WTC11 (cell line): ENCODE data around the gene HELZ. TPM values are rescaled to one million over a fixed set of nuclear protein-coding genes. Genes with fewer than 3 reads are reported as not detected.

Source experiments
- ATAC-seq: fragments of 200-7000 bp; cut with Tn5 transposase; 2 replicates; pipeline ENCODE4 v1.10.0; 2021; ENCODE audit warnings: mild to moderate bottlenecking, moderate library complexity
- CTCF ChIA-PET: fragments of 300-600 bp; sonication (Branson Sonifier 250); formaldehyde crosslinking; loops from one replicate; lab custom pipeline; 2021; ENCODE audit warnings: antibody characterized with exemption; lab: Charles Lee
- POLR2A ChIA-PET: fragments of 350-600 bp; sonication (Branson Sonifier 250); formaldehyde crosslinking; loops from one replicate; lab custom pipeline; 2021; ENCODE audit warnings: antibody characterized with exemption; lab: Charles Lee
- DNase-seq: peaks from one replicate; pipeline ENCODE4 v3.0.0; 2021; ENCODE audit warnings: low spot score
- H3K27ac Mint-ChIP-seq: 2 replicates; pipeline ENCODE4 v1.8.0; 2021; ENCODE audit warnings: mixed read lengths
- H3K27me3 Mint-ChIP-seq: 2 replicates; pipeline ENCODE4 v1.8.0; 2021; ENCODE audit warnings: low read depth, mild to moderate bottlenecking, moderate library complexity, mixed read lengths
- H3K36me3 Mint-ChIP-seq: 2 replicates; pipeline ENCODE4 v1.8.0; 2021; ENCODE audit warnings: mixed read lengths
- H3K4me1 Mint-ChIP-seq: 2 replicates; pipeline ENCODE4 v1.8.0; 2022; ENCODE audit warnings: mixed read lengths
- H3K4me3 Mint-ChIP-seq: 2 replicates; pipeline ENCODE4 v1.8.0; 2021; ENCODE audit warnings: mild to moderate bottlenecking, moderate library complexity, mixed read lengths
- H3K9me3 Mint-ChIP-seq: 2 replicates; pipeline ENCODE4 v1.8.0; 2021; ENCODE audit warnings: mixed read lengths
- JUN ChIP-seq: sonication (generic); formaldehyde crosslinking; IDR thresholded peaks from 2 replicates; pipeline ENCODE4 v1.8.0; 2023; ENCODE audit warnings: mild to moderate bottlenecking, missing genetic modification reagents
- MXD4 ChIP-seq: fragments of 250-450 bp; sonication (Bioruptor Pico); IDR thresholded peaks from 2 replicates; pipeline ENCODE4 v1.8.0; 2021; ENCODE audit warnings: mild to moderate bottlenecking, moderate library complexity, borderline replicate concordance
- NFYB ChIP-seq: sonication (generic); formaldehyde crosslinking; conservative IDR thresholded peaks from 2 replicates; pipeline ENCODE4 v1.8.0; 2022; ENCODE audit warnings: low read depth, missing genetic modification reagents
- RELA ChIP-seq: sonication (generic); formaldehyde crosslinking; IDR thresholded peaks from 2 replicates; pipeline ENCODE4 v1.8.1; 2022; ENCODE audit warnings: missing genetic modification reagents, mild to moderate bottlenecking, borderline replicate concordance
- TEAD1 ChIP-seq: sonication (generic); formaldehyde crosslinking; IDR thresholded peaks from 2 replicates; pipeline ENCODE4 v1.8.0; 2022; ENCODE audit warnings: mild to moderate bottlenecking, missing genetic modification reagents
- TEAD4 ChIP-seq: sonication (generic); formaldehyde crosslinking; IDR thresholded peaks from 2 replicates; pipeline ENCODE4 v1.8.0; 2022; ENCODE audit warnings: mild to moderate bottlenecking, missing genetic modification reagents
- ZNF219 ChIP-seq: sonication (generic); formaldehyde crosslinking; IDR thresholded peaks from 2 replicates; pipeline ENCODE4 v1.8.0; 2023; ENCODE audit warnings: missing genetic modification reagents, mild to moderate bottlenecking, borderline replicate concordance
- ZNF263 ChIP-seq: sonication (generic); formaldehyde crosslinking; IDR thresholded peaks from 2 replicates; pipeline ENCODE4 v1.8.1; 2022; ENCODE audit warnings: low read depth, mild to moderate bottlenecking, moderate library complexity, missing genetic modification reagents
- ZNF671 ChIP-seq: fragments of 250-450 bp; sonication (Bioruptor Pico); IDR thresholded peaks from 2 replicates; pipeline ENCODE4 v1.8.0; 2021; ENCODE audit warnings: mild to moderate bottlenecking
- total RNA-seq: library from RNA; stranded (reverse); gene quantifications from 3 replicates; pipeline ENCODE4 v1.2.3, GENCODE V29; 2021
- TF ChIP-seq, protein P1 (sequence below): sonication (generic); formaldehyde crosslinking; IDR thresholded peaks from 2 replicates; pipeline ENCODE4 v1.8.1; 2023; ENCODE audit warnings: mild to moderate bottlenecking, moderate library complexity, missing genetic modification reagents
- TF ChIP-seq, protein P2 (sequence below): sonication (generic); formaldehyde crosslinking; conservative IDR thresholded peaks from 2 replicates; pipeline ENCODE4 v1.8.1; 2022; ENCODE audit warnings: mild to moderate bottlenecking, missing genetic modification reagents
- TF ChIP-seq, protein P3 (sequence below): fragments of 200-600 bp; IDR thresholded peaks from 2 replicates; pipeline ENCODE4 v1.8.0; 2022; ENCODE audit warnings: antibody characterized with exemption
- TF ChIP-seq, protein P4 (sequence below): sonication (generic); formaldehyde crosslinking; IDR thresholded peaks from 2 replicates; pipeline ENCODE4 v1.8.1; 2022; ENCODE audit warnings: mild to moderate bottlenecking, missing genetic modification reagents, moderate library complexity, borderline replicate concordance
- TF ChIP-seq, protein P5 (sequence below): sonication (generic); formaldehyde crosslinking; IDR thresholded peaks from 2 replicates; pipeline ENCODE4 v1.8.0; 2022; ENCODE audit warnings: missing genetic modification reagents
- TF ChIP-seq, protein P6 (sequence below): sonication (generic); formaldehyde crosslinking; IDR thresholded peaks from 2 replicates; pipeline ENCODE4 v1.8.0; 2022; ENCODE audit warnings: mild to moderate bottlenecking, missing genetic modification reagents
- TF ChIP-seq, protein P7 (sequence below): sonication (generic); formaldehyde crosslinking; IDR thresholded peaks from 2 replicates; pipeline ENCODE4 v1.8.1; 2022; ENCODE audit warnings: mild to moderate bottlenecking, moderate library complexity, missing genetic modification reagents

Gene HELZ
- total RNA-seq, 1 experiment from 2014 or later, result 49.1 TPM

DNA sequence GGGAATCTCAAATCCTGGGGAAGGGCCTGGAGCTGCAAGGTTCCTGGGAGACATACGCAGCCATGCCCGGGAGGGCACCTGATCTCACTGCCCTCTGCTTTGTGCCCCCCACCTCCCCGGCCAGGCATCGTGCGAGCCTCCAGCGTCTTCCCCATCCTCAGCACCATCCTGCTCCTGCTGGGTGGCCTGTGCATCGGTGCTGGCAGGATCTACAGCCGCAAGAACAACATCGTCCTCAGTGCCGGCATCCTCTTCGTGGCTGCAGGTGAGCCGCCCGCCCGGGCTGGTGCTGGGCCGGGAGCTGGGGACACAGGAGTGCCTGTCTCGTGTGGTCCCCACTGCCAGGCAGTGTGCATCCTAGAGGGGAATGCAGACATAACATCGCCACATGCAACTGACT is 220.3 kb downstream of the HELZ start (continued):
- TF ChIP-seq, protein P1, sequence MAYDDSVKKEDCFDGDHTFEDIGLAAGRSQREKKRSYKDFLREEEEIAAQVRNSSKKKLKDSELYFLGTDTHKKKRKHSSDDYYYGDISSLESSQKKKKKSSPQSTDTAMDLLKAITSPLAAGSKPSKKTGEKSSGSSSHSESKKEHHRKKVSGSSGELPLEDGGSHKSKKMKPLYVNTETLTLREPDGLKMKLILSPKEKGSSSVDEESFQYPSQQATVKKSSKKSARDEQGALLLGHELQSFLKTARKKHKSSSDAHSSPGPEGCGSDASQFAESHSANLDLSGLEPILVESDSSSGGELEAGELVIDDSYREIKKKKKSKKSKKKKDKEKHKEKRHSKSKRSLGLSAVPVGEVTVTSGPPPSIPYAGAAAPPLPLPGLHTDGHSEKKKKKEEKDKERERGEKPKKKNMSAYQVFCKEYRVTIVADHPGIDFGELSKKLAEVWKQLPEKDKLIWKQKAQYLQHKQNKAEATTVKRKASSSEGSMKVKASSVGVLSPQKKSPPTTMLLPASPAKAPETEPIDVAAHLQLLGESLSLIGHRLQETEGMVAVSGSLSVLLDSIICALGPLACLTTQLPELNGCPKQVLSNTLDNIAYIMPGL (CRISPR knock-in tag), result no peak
- TF ChIP-seq JUN (CRISPR knock-in tag) (no peak), ZNF219 (CRISPR knock-in tag) (no peak), NFYB (CRISPR knock-in tag) (no peak), TEAD4 (no peak), TEAD1 (no peak)

DNA sequence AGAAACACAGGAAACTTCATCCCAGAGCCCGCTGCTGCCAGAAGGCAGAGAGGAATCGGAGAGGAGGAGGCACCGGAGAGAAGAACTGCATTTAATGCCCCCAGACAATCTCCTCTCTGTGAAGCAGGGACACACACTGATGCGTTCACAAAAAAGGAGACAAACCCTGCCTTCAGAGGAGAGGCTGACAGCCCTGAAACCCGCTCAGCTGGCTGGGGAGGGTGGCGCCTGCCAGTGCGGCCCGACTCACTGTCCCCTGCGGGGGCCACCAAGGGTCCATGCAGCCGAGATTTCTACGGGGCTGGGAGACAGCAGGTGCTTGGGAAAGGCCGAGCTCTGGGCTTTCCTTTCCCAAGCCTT is 222.6 kb downstream of the HELZ start:
- TF ChIP-seq RELA (no peak), MXD4 (CRISPR knock-in tag) (no peak), ZNF263 (CRISPR knock-in tag) (no peak), NFYB (CRISPR knock-in tag) (no peak)
- TF ChIP-seq, protein P2, sequence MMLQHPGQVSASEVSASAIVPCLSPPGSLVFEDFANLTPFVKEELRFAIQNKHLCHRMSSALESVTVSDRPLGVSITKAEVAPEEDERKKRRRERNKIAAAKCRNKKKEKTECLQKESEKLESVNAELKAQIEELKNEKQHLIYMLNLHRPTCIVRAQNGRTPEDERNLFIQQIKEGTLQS (CRISPR knock-in tag), result no peak
- TF ChIP-seq, protein P3, sequence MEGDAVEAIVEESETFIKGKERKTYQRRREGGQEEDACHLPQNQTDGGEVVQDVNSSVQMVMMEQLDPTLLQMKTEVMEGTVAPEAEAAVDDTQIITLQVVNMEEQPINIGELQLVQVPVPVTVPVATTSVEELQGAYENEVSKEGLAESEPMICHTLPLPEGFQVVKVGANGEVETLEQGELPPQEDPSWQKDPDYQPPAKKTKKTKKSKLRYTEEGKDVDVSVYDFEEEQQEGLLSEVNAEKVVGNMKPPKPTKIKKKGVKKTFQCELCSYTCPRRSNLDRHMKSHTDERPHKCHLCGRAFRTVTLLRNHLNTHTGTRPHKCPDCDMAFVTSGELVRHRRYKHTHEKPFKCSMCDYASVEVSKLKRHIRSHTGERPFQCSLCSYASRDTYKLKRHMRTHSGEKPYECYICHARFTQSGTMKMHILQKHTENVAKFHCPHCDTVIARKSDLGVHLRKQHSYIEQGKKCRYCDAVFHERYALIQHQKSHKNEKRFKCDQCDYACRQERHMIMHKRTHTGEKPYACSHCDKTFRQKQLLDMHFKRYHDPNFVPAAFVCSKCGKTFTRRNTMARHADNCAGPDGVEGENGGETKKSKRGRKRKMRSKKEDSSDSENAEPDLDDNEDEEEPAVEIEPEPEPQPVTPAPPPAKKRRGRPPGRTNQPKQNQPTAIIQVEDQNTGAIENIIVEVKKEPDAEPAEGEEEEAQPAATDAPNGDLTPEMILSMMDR, result no peak
- DNase-seq (no peak), ATAC-seq (no peak)
- no peaks in the 10 kb centered on the region for H3K36me3 Mint-ChIP-seq
- ChIA-PET POLR2A (no interaction called here), CTCF (interaction anchor here (0.6 kb wide), 1 partner anchor 676 kb away, joined by 3 read pairs; no protein-coding TSS in a partner anchor)
- peaks cover 4% of the 10 kb centered on the region for H3K4me1 Mint-ChIP-seq
- H3K27ac Mint-ChIP-seq, result no peak overlapping the region
- no peaks in the 10 kb centered on the region for H3K9me3 Mint-ChIP-seq
- no peak overlapping the region for H3K4me3 Mint-ChIP-seq
- no peaks in the 10 kb centered on the region for H3K27me3 Mint-ChIP-seq

DNA sequence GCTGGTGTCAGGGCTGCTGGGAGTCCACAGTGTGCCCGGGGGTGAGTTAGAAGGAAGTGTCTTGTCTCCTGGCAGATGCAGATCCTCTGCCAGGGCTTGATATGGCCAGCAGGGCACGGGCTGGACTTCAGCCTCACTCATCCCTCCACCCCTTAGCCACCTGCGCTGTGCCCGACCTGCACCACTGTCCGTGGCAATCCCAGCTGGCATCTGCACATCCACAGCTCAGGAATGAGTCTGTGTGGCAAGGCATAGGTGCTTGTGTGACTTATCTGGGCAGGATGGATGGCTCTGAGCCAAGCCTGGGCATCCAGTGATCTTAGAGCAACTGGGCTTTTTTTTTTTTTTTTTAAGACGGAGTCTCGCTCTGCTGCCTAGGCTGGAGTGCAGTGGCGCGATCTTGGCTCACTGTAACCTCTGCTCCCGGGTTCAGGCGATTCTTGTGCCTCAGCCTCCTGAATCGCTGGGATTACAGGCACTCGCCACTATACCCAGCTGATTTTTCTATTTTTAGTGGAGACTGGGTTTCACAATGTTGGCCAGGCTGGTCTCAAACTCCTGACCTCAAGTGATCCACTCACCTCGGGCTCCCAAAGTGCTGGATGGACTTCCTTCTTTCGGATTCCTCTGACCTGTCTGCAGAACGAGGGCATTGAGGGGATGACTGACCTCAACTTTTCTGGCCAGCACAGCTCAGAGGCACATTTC is 223.1 kb downstream of the HELZ start:
- DNase-seq, result no peak
- CTCF ChIA-PET, result interaction anchor here (1.4 kb wide), 1 partner anchor 9 kb away, joined by 3 read pairs; no protein-coding TSS in a partner anchor
- Mint-ChIP-seq H3K9me3 (no peaks in the 10 kb centered on the region), H3K4me3 (no peak overlapping the region), H3K27ac (no peak overlapping the region), H3K36me3 (no peaks in the 10 kb centered on the region), H3K4me1 (peaks cover 4% of the 10 kb centered on the region), H3K27me3 (no peaks in the 10 kb centered on the region)
- POLR2A ChIA-PET, result no interaction called here
- no peak for ATAC-seq
- TF ChIP-seq, protein P4, sequence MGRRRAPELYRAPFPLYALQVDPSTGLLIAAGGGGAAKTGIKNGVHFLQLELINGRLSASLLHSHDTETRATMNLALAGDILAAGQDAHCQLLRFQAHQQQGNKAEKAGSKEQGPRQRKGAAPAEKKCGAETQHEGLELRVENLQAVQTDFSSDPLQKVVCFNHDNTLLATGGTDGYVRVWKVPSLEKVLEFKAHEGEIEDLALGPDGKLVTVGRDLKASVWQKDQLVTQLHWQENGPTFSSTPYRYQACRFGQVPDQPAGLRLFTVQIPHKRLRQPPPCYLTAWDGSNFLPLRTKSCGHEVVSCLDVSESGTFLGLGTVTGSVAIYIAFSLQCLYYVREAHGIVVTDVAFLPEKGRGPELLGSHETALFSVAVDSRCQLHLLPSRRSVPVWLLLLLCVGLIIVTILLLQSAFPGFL, result no peak
- TF ChIP-seq, protein P5, sequence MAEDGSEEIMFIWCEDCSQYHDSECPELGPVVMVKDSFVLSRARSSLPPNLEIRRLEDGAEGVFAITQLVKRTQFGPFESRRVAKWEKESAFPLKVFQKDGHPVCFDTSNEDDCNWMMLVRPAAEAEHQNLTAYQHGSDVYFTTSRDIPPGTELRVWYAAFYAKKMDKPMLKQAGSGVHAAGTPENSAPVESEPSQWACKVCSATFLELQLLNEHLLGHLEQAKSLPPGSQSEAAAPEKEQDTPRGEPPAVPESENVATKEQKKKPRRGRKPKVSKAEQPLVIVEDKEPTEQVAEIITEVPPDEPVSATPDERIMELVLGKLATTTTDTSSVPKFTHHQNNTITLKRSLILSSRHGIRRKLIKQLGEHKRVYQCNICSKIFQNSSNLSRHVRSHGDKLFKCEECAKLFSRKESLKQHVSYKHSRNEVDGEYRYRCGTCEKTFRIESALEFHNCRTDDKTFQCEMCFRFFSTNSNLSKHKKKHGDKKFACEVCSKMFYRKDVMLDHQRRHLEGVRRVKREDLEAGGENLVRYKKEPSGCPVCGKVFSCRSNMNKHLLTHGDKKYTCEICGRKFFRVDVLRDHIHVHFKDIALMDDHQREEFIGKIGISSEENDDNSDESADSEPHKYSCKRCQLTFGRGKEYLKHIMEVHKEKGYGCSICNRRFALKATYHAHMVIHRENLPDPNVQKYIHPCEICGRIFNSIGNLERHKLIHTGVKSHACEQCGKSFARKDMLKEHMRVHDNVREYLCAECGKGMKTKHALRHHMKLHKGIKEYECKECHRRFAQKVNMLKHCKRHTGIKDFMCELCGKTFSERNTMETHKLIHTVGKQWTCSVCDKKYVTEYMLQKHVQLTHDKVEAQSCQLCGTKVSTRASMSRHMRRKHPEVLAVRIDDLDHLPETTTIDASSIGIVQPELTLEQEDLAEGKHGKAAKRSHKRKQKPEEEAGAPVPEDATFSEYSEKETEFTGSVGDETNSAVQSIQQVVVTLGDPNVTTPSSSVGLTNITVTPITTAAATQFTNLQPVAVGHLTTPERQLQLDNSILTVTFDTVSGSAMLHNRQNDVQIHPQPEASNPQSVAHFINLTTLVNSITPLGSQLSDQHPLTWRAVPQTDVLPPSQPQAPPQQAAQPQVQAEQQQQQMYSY, result no peak
- TF ChIP-seq ZNF263 (CRISPR knock-in tag) (no peak), MXD4 (CRISPR knock-in tag) (no peak), ZNF671 (CRISPR knock-in tag) (no peak)
- TF ChIP-seq, protein P6, sequence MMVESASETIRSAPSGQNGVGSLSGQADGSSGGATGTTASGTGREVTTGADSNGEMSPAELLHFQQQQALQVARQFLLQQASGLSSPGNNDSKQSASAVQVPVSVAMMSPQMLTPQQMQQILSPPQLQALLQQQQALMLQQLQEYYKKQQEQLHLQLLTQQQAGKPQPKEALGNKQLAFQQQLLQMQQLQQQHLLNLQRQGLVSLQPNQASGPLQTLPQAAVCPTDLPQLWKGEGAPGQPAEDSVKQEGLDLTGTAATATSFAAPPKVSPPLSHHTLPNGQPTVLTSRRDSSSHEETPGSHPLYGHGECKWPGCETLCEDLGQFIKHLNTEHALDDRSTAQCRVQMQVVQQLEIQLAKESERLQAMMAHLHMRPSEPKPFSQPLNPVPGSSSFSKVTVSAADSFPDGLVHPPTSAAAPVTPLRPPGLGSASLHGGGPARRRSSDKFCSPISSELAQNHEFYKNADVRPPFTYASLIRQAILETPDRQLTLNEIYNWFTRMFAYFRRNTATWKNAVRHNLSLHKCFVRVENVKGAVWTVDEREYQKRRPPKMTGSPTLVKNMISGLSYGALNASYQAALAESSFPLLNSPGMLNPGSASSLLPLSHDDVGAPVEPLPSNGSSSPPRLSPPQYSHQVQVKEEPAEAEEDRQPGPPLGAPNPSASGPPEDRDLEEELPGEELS (CRISPR knock-in tag), result no peak
- TF ChIP-seq, protein P7, sequence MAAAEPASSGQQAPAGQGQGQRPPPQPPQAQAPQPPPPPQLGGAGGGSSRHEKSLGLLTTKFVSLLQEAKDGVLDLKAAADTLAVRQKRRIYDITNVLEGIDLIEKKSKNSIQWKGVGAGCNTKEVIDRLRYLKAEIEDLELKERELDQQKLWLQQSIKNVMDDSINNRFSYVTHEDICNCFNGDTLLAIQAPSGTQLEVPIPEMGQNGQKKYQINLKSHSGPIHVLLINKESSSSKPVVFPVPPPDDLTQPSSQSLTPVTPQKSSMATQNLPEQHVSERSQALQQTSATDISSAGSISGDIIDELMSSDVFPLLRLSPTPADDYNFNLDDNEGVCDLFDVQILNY, result no peak
